Thyroid gland (tissue), 4 donors: ENCODE data around the gene PSAP. TPM values are rescaled to one million over a fixed set of nuclear protein-coding genes. Genes with fewer than 3 reads are reported as not detected.

Experiments used
- DNase-seq, 2 donors: peaks; one replicate each; pipeline ENCODE4 v3.0.0-alpha.2; 2019
- H3K27ac ChIP-seq, 3 donors: fragments of 200-600 bp; sonication (generic); 1 replicate in 2 of 3; 2 replicates in 1 of 3; pipeline ENCODE4 v1.5.1; 2016 to 2019; ENCODE audit warnings: mild to moderate bottlenecking in 1 of 3, moderate library complexity in 1 of 3
- H3K27me3 ChIP-seq: fragments of 200-600 bp; sonication (generic); one replicate; pipeline ENCODE4 v1.5.1; 2019
- H3K36me3 ChIP-seq, 2 donors: fragments of 200-600 bp; sonication (generic); one replicate each; pipeline ENCODE4 v1.5.1; 2016 to 2019
- H3K4me1 ChIP-seq, 2 donors: fragments of 200-600 bp; sonication (generic); one replicate each; pipeline ENCODE4 v1.5.1; 2017 to 2019
- H3K4me3 ChIP-seq, 3 donors: fragments of 200-600 bp; sonication (generic); replicated peaks in 1 of 3; 1 replicate in 2 of 3; 2 replicates in 1 of 3; pipeline ENCODE4 v1.5.1; 2016; ENCODE audit warnings: mild to moderate bottlenecking in 1 of 3
- H3K9me3 ChIP-seq: fragments of 200-600 bp; sonication (generic); one replicate; pipeline ENCODE4 v1.5.1; 2017
- CTCF ChIP-seq, 6 experiments: fragments of 200-600 bp in 3 of 6; fragments of 450-650 bp in 3 of 6; sonication (generic) in 3 of 6; IDR thresholded peaks; one replicate each; pipeline ENCODE4 v1.5.1; 2016 to 2019; ENCODE audit warnings: antibody characterized with exemption in 6 of 6, mild to moderate bottlenecking in 2 of 6, inconsistent platforms in 1 of 6, moderate library complexity in 1 of 6
- POLR2A ChIP-seq, 2 donors: fragments of 450-650 bp; IDR thresholded peaks; one replicate each; pipeline ENCODE4 v1.6.1; 2017; ENCODE audit warnings: antibody characterized with exemption in 2 of 2, mild to moderate bottlenecking in 2 of 2, moderate library complexity in 1 of 2
- WGBS, 2 donors: methylation state at CpG; one replicate each; pipeline ENCODE4 v1.1.5; 2017; 5-methylcytosine and 5-hydroxymethylcytosine counted together
- intact Hi-C: fragments of 100-400 bp; cut with DNase I; formaldehyde crosslinking; loops from one replicate; pipeline ENCODE4 v1.15.1; 2023
- total RNA-seq, 4 donors: library from RNA; depleted of rRNA; stranded (reverse); fragments of >200 nt; gene quantifications; one replicate each; pipeline ENCODE4 v1.2.3, GENCODE V29; 2016

The PSAP gene
- total RNA-seq, 4 donors from 2014 or later = 978 to 1,211 (median 1,123) TPM

- Histone ChIP-seq H3K9me3 (no peaks in the 10 kb centered on the region), H3K27me3 (no peaks in the 10 kb centered on the region), H3K27ac (no peak overlapping the region), H3K4me1 (no peaks in the 10 kb centered on the region), H3K36me3 (no peaks in the 10 kb centered on the region), H3K4me3 (no peak overlapping the region)
- no peak for DNase-seq
- intact Hi-C loops = no loop called here
- 75% methylated on average over 4 of the region's 6 CpGs; no CpG with 5 or more reads in 1 of the 2 donors for WGBS, 2 donors
- TF ChIP-seq POLR2A (IDR thresholded peaks at IDR 0.05) = no peak
- no peak for TF ChIP-seq CTCF (IDR thresholded peaks at IDR 0.05)
Measured at GRCh38 chr10:71798308-71798624, 52.8 kb downstream of the PSAP start.

- TF ChIP-seq CTCF (IDR thresholded peaks at IDR 0.05) = no peak
- TF ChIP-seq POLR2A (IDR thresholded peaks at IDR 0.05) = no peak
- DNase-seq = no peak
- intact Hi-C loops = no loop called here
- H3K27me3 ChIP-seq = no peaks in the 10 kb centered on the region
- H3K36me3 ChIP-seq = no peaks in the 10 kb centered on the region
- H3K4me3 ChIP-seq = no peak overlapping the region
- no peak overlapping the region for H3K27ac ChIP-seq
- 77 to 90% methylated on average over 9 to 10 of the region's 10 CpGs for WGBS, 2 donors
- no peaks in the 10 kb centered on the region for H3K9me3 ChIP-seq
- no peaks in the 10 kb centered on the region for H3K4me1 ChIP-seq
Measured at GRCh38 chr10:71797533-71798307, 53.3 kb downstream of the PSAP start.

GRCh38 chr10:71796749-71797405 is 54.2 kb downstream of the PSAP start:
- Histone ChIP-seq H3K4me3 (no peak overlapping the region), H3K9me3 (no peaks in the 10 kb centered on the region), H3K27ac (no peak overlapping the region), H3K27me3 (no peaks in the 10 kb centered on the region), H3K4me1 (no peaks in the 10 kb centered on the region), H3K36me3 (no peaks in the 10 kb centered on the region)
- intact Hi-C loops = no loop called here
- TF ChIP-seq POLR2A (IDR thresholded peaks at IDR 0.05) (no peak), CTCF (IDR thresholded peaks at IDR 0.05) (no peak)
- WGBS, 2 donors = 80 to 84% methylated on average over 5 to 7 of the region's 7 CpGs
- no peak for DNase-seq

GRCh38 chr10:71795248-71795647 is 55.8 kb downstream of the PSAP start:
- H3K4me3 ChIP-seq = no peak overlapping the region
- intact Hi-C loops = no loop called here
- no peak overlapping the region for H3K27ac ChIP-seq
- no peaks in the 10 kb centered on the region for H3K9me3 ChIP-seq
- H3K27me3 ChIP-seq = no peaks in the 10 kb centered on the region
- H3K4me1 ChIP-seq = no peaks in the 10 kb centered on the region
- TF ChIP-seq CTCF (IDR thresholded peaks at IDR 0.05) = no peak
- no peak for TF ChIP-seq POLR2A (IDR thresholded peaks at IDR 0.05)
- 23% methylated on average over 2 of the region's 2 CpGs for WGBS, 2 donors
- no peaks in the 10 kb centered on the region for H3K36me3 ChIP-seq
- DNase-seq = peak in 1 of 2 donors; percentile 20

- H3K36me3 ChIP-seq = no peaks in the 10 kb centered on the region
- H3K4me1 ChIP-seq = no peaks in the 10 kb centered on the region
- intact Hi-C loops = no loop called here
- H3K4me3 ChIP-seq = no peak overlapping the region
- no peaks in the 10 kb centered on the region for H3K27me3 ChIP-seq
- no peak for DNase-seq
- H3K9me3 ChIP-seq = no peaks in the 10 kb centered on the region
- WGBS, 2 donors = 77 to 79% methylated on average over 14 to 15 of the region's 17 CpGs
- H3K27ac ChIP-seq = no peak overlapping the region
- TF ChIP-seq CTCF (IDR thresholded peaks at IDR 0.05) = no peak
- no peak for TF ChIP-seq POLR2A (IDR thresholded peaks at IDR 0.05)
Measured at GRCh38 chr10:71790749-71791440, 60.2 kb downstream of the PSAP start.
